Stimulated activated CD4-positive, alpha-beta T cell treated with anti-CD3 and anti-CD28 coated beads, Interleukin-2, amount 100 ng/mL, for 24 hours (primary cell): ENCODE data around the gene HSP90AB1.

Experiments
- DNase-seq, 2 donors: peaks; one replicate each; pipeline ENCODE4 v3.0.0-alpha.2; 2020

HSP90AB1 gene

DNA sequence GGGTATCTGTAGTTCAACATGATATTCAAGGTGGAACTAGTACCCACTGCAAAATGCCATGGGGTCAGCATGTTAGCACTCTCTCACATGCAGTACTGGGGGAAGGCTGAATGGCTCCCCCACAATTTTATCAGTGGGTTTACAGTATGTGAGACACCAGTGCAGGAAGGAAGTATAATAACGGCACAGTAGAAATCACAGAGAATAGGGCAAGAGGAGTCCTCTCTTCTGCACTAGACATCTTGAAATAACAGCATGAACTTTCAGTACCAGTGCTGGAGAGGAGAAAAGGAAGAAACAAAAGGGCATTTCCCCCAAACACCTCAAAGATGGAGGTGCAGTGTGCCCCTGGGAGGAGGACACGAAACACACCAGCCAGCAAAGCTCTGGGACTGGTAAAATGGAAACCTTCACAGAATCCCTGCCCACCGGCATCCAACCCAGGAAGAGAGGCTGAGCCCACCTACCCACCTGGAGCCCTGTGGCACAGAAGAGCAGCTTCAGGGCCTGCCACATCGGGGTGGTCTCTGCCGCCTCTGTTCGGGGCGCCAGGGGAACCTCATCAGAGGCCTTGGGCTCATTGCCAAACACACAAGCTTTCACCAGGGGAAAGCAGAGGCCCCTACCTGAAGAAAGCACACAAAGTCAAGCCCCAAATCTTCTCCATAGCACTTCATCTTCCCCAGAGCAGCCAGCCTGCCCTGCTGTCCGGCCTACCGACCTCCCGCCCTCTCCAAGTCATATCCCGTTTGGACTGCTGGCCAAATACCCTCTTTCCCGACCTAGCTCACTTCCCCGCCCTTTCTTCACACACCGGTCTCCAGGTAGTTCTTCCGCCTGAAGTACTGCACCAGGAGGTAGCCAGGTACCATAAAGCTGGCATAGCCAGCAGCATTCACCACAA, 9.2 kb downstream of the HSP90AB1 start:
- peak; percentile 40 to 48 for DNase-seq

DNA sequence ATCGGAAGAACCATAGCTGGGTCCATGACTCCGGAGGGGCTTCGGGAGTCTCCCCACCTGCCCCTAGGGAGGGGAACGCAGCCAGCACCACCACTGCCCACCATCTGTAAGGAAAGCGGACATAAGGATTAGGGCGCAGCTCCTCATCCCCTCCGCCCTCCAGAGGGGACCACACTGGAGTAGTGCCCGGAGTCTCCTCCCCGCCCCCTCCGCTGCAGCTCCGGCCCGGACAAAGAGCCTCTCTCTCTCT, 9.8 kb downstream of the HSP90AB1 start:
- peak in 1 of 2 donors; percentile 57 for DNase-seq

DNA sequence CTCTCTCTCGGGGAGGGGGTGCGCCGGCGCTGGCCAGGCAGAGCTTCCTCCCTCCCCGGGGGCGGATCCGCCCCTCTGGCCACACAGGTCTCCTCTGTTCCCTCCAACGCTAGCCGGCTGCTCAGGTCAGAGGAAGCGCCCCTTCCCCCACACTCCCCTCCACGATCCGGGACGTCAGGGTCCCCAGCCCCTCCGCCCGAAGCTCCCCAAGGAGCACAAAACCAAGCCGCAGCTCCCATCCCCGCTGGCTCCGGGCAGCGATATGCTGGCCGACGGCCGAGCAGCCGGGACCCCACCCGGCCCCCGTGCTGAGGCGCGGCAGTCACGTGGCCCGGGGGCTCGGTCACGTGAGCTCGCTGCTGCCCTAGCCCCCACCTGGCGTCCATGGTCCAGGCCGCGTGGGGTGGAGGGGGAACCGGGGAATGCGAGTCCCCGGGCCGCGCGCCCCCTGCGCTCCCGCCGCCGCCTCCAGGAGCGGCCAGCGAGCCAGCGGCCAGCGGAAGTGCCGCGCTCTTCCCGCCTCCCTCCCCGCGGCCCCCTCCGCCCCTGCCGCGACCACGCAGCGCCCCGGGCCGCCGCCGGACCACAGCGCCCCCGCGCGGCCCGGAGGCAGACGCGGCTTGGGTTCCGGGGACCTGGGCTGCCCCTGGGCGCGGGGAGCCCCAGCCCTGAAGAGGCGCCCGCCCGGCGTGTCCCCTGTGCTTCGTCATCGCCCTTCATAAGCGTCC, 10.3 kb downstream of the HSP90AB1 start, which contains the start of gene SLC35B2:
SLC35B2 (minus strand) TSS at position 504 of the 728 bp plus-strand sequence; CDS start at position 386, 118 bp downstream.
- peak; percentile 69 to 72 for DNase-seq

DNA sequence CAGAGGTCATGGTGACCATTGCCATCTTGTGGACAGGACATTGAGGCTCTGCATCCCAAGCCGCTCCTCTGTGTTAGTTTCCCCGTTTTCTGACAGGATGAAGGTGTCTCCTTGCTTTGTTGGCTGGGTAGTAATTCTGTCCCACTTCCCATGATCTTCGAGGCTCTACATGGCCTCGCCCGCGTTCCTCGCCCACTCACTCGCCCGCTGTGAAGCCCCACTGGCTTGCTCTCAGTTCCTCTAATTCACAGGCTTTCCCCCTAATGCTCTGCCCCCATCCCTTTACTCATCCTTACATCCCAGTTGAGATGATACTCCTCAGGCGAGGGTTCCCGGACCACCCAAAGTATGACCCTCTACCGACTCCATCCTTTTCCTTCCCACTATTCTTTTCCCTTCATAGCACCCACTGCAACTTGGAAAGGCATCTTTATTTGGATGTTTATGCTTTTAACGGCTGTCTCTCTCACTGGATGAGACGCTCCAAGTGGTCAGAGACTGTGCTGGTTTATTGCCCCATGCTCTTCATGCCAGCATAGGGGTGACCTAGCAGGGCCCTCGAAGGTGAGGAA, 10.9 kb downstream of the HSP90AB1 start:
- no peak for DNase-seq

DNA sequence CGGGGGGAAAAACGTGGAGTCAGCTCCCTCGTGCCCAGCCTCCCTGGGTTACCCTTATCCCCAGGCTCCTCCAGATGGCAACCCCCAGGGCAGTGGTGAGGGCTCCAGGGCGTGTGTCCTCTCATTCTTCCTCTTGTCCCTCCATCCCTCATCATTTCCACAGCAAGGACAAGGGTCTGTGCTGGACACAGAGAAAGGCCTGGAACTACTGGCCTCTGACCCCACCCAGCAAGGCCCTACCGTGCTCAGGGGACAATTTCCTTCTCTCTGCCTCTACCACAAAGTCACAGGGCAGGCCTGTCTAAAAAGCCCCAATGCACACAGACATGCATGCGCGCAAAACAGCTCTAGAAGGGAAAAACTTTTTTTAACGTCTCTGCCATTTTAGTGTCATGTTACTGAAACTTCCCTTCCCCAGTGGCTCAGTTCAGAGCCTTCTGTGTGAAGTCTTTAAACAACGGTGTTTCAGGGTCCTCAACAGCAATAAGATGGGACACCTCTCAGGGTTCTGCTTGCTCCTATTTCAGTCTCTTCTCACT, 11.5 kb downstream of the HSP90AB1 start:
- no peak for DNase-seq

DNA sequence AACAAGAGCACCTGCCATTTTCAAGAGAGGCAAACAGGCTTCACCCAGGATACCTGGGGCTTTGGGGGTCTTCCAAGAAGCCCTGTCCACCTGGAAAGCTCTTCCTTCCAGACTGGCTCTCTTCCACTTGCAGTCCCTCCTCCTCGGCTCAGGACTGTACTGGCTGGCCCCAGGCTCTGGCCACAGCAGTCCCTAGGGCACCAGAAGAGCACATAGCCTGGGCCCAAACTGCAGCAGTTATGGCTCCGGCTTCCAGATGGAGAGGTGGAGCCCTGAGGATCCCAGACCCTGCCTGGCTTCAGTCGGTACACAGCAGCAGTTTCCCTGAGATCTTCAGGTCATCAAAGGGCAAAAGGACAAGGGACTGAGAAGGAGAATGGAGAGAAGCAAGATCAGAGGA, 12.0 kb downstream of the HSP90AB1 start:
- DNase-seq = no peak

DNA sequence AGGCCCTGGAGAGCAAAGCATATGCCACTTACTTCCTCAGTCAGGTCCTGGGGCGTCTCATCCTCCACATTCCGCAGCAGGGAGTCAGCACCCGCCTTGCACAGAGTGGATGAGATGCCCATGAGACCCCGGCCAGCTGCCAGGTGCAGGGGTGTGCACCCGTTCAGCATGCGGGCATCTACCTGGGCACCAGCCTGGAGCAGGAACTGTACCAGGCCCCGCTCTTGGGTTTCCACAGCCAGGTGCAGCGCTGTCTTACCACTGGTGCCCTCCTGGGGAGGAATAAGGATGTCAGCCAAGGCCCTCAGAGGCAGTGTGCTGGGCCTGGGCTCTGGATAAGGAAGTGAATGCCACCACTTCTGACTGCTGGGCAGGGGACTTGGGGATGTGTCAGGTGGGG, 13.1 kb downstream of the HSP90AB1 start:
- DNase-seq = no peak

DNA sequence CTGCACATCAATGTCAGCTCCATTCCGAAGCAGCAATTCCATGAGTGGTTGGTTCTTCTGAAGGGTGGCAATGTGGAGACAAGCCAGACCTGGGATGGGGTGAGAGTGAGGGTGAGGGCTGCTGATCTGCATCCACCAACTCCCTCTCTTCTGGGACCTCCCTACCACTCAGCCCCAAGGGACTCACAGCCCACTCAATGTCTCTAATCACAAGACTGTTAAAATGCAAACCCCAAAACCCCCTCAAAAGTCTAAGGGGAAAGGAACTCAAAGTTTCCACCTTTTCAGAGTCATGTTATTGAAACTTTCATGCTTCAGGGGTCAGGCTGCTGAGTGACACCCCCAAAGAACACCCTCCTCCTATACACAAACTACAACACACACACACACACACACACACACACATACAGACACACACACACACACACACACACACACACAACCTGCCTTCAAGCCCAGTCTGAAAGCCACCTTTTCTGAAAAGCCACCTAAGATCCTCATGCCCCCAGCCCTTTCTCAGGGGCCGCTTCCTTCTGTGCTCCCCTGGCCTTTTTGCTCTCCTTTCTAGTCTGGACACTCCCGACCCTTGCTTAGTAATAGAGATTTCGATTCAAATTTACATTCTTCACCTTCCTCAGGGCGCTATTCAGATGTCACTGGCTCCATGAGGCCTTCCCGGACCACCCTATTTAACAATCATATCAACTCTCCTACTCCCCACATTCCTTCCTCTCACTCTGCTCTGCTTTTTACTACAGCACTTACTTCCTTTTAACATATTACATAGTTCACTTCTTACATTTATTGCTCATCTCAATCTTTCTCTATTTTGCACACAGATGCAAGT, 13.8 kb downstream of the HSP90AB1 start:
- no peak for DNase-seq

DNA sequence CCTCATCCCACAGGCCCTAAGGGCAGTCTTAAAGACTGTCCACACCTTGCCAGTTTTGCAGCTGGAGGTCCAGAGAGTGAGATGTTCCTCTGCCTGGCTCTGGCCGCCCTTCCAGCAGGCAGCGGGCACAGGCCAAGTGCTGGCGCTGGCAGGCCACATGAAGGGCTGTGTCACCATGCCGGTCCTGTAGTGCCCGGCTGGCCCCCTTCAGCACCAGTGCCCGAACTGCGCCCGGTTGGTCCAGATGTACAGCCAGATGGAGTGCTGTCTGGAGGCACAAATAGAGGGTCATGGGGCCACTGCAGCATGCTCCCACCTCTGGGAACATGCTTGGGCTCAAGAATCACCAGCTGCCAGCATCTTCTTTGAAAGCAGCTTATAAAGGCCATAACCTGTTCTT, 14.7 kb downstream of the HSP90AB1 start:
- DNase-seq = no peak

DNA sequence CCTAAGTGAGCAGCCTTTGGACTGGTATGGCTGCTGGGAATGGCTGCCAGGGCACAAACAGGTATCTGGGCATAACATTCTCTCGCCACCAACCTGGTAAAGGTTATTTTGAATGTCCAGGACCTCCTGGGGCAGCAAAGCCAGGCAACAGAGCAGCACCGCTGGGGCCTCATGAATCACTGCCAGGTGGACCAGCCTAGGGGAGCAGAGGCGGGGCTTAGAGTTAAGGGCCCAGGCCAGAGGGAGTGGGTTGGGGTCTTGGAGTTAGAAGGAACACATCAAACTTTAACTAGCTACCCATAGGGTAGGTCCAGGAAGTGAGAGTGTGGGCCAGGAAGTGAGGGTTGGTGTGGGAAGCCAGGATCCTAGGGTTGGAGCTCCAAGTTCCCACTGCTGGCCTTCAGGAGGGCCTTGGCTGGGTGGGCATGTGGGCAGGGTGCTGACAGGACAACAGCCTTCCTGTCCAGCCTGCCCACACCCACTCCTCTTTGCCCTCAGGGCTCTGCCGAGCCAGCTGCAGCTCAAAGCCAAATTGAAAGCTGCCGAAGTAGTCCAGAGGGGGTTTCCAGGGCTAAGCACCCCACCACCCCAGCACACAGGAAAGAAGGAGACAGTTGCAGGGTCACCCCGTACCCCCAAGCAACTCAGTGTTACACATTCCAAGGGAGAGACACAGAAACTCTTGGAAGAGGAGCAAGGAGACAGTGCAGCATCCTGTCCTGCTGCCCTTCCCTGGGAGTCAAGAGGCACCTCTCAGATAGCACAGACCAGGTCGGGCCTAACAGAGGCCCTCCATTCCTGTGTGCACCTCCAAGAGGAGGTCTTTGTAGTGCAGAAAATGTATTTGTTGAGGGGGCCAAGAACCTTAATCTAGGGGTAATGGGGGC, 15.8 kb downstream of the HSP90AB1 start:
- no peak for DNase-seq

DNA sequence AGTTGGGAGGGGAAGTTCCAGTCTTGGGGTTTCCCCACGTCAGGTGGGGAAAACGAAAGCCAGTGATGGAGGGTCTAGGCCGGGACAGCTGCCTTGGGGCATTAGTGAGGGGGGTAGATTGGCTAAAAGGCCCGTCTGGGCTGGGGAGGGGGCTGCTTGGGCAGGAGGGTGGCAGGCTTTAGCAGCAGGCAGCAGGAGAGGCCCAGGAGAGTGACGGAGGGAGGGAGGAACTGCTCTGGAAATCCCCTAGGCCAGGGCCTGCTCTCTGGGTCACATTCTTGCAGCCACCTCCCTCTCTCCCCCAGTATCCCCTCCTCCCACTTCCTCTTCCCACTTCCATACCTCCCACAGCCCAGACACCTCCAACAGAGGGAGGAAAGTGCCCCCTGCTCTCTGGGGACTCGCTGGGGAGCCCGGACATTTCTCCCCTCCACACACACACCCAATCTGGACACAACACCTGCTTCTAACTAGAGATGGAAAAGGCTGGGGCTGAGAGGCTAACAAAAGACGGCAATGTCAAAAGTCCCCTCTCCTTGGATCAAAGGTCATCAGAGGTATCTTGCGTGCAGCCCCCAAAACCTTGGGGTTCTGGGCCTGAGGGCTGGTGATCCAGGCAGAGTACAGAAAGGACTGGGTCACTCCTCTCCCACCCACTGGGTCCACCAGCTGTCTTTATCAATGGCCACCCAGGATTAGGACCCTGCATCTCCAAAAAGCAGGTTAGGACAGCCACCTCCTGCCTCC, 16.6 kb downstream of the HSP90AB1 start:
- DNase-seq = peak in 1 of 2 donors; percentile 49

DNA sequence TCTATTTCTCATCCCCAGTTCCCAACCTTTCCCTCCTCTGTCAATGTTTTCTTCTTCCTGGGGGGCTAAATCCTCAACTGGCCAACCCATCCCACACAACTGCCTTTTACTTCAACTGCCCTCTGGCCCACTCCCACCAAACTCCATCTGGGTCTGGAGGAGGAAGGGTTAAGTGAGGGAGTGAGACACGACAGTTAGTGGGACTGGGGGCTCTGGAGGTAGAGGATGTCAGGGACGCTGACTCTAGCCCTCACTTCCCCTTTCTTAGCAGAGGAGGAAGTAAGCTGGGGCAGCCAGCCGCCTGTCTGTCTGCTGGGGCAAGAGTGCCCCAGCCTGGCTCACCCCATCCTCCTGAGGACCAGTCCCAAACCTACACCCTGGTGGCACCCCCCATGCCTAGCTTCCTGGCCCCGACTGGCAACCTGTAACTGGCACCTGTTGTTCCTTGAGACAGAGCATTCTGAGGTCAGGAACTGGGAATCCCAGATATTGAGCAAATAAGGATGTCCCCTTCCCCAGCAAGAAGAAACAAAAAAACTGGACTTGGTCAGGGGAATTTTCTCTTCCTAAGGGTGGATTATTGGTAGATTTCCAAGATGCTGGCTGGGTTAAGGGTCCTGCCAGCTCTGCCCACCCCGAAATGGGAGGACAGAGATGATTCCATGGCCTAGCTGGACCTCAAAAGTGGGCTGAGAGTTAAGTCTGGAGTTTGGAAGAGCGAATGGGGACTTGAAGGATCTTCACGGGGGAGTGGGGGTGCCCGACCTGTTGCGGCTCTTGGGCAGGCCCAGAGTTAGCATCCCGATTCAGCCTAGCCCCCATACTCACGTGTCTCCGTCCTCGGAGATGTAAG, 17.5 kb downstream of the HSP90AB1 start:
- peak in 1 of 2 donors; percentile 53 for DNase-seq

DNA sequence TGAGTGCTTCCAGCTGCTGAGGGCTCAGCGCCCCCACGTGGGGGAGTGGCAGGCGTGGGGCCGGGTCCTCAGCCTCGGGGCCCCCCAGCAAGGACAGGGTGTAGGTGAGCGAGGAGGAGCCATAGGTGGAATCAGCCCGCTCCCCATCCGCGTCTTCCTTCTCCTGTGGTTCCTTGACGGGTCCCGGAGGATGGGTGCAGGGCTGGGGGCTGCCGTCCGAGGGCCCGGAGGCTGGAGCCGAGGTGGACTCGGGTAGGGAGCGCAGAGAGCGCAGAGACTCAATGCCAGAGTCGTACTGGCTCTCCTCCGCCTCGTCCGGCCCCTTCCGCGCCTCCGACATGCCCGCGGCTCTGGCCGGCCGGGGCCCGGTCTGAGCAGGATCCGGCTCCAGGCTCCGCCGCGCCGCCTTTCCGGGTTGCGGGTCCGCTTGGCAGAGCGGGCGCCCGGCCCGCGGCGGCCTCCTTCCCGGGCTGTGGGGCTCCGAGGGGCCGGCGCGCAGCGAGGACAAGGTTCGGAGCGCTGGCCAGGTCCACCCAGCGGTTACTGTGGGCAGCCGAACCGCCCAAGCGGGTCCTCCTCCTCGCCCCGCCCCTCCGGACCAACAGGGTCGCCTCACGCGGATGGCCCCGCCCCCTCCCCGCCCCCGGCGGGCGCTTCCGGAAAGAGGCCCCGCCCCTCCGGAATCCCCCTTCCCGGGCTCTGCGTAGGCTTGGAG, 18.3 kb downstream of the HSP90AB1 start, which contains the start of gene NFKBIE:
NFKBIE (minus strand) TSS at position 545 of the 715 bp plus-strand sequence; CDS start at position 340, 205 bp downstream.
- peak; percentile 97 to 98 for DNase-seq

DNA sequence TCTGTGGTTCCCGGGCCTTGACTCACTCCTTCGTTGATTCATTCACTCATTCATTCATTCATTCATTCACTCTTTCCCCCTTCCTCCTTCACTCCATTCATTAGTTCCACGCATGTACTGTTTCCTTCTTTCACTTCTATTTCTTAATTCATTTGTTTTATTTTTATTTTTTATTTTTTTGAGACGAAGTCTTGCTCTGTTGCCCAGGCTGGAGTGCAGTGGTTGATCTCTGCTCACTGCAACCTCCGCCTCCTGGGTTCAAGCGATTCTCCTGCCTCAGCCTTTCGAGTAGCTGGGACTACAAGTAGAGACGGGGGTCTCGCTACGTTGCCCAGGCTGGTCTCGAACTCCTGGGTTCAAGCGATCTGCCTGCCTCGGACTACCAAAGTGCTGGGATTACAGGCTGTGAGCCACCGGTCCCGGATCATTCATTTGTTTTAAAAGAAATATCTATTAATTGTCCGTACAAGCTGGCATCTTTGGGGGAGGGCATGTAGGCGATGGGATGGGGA, 18.9 kb downstream of the HSP90AB1 start:
- no peak for DNase-seq

DNA sequence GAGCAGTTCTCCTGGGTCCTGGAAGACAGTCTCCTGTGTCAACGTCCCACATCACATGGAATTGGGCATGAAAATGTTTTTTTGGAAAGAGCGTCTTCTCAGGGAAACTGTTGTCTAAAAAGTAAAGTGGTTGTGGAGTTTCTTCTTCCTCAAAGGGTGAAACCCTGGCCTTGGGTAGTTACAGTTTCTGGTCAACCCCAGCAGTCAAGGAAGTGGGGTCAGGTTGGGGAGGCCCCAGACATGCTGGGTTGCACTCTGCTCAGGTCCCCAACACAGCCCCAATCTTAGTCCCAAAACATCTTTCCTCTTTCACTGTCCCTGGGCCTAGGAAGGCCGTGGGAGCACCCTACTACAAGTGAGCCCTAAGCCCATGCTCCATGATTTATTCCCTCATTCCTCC, 19.4 kb downstream of the HSP90AB1 start:
- DNase-seq = no peak

DNA sequence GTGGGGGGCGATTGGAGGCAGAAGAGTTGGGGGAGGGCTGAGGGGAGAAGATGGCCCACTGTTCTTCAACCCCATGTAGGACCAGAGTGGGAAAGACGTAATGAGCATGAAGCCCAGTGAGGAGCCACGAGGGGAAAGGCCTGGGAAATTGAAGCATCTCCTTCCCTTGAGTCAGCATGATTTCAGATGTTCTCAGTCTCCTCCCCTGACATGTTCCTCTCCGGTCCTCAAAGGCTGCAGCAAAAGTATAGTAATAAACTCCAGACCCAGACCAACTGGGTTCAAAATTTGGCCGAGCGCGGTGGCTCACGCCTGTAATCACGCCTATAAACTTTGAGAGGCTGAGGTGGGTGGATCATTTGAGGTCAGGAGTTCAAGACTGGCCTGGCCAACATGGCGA, 20.4 kb downstream of the HSP90AB1 start:
- DNase-seq = no peak

DNA sequence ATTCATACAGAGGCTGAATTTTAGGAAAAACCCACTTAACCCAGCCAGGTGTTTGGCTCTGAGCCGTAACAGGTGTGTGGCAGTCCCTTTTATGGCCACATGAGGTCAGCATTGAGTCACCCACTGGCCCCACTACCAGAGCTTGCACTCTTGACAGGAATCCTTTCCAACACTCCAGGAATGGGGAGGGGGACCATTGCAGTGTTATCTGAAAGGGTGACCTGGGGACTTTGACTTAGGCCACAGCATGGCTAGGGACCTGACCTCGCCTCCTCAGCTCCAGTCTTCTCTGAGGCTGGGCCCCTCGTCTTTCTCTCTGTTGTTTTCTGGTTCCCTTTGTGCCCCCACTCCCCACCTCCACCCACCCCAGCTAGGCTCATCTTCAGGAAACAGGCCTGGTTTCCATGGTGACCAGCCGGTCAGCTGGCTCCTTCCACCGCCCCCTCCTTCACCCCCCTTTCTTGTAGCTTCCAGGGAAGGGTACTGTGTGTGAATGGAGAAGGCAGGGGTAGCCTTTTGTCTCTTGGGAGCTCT, 21.3 kb downstream of the HSP90AB1 start:
- DNase-seq = peak; percentile 69 to 71

DNA sequence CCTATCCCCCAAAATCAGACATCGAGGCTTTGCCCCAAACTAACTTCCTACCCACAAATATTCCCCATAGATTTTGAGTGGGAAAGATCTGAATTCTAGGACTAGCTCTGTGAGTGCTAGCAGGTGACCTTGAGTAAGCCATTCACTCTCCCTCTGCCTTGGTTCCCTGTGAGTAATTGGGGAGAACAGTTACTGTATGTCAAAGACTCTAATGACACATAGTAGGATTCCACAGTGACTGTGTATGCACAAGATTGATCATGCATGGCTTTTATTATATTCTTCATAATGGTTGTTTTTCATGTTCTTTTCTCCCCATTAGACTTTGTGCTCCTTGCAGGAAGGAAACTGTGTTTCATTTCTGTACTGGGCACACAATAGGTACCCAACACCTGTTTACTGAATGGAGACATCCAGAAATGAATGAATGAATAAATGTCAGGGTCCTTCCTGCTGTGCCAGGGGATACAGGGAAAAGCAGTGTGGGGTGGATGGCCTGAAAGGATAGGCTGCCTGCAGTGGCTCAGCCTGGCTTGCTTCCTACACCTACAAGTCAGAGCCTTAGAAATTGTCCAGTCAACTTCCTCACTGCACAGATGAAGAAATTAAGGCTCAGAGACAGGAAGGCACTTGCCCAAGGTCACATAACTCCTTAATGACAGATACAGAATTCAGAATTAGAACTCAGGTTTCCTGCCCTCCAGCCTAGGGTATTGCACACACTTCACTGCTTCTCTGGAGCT, 22.4 kb downstream of the HSP90AB1 start:
- DNase-seq = no peak
